Breast epithelium (tissue), 4 donors: ENCODE results near the gene DCLK1. TPM values are rescaled to one million over a fixed set of nuclear protein-coding genes. Genes with fewer than 3 reads are reported as not detected.

Source experiments
- DNase-seq, 2 donors: peaks; one replicate each; pipeline ENCODE4 v3.0.0-alpha.2; 2019; ENCODE audit warnings: low spot score in 2 of 2
- H3K27ac ChIP-seq, 2 donors: fragments of 200-600 bp; sonication (generic) in 1 of 2; one replicate each; pipeline ENCODE4 v1.5.1; 2016 to 2019; ENCODE audit warnings: mild to moderate bottlenecking in 1 of 2
- H3K27me3 ChIP-seq, 2 donors: fragments of 200-600 bp; sonication (generic) in 1 of 2; one replicate each; pipeline versions ENCODE4 v1.5.1 to v1.6.0; 2017 to 2019; ENCODE audit warnings: control low read depth in 1 of 2, mild to moderate bottlenecking in 1 of 2
- H3K36me3 ChIP-seq: fragments of 200-600 bp; one replicate; pipeline ENCODE4 v1.5.1; 2019
- H3K4me1 ChIP-seq, 2 donors: fragments of 200-600 bp; sonication (generic); one replicate each; pipeline ENCODE4 v1.5.1; 2016 to 2019; ENCODE audit warnings: control low read depth in 1 of 2
- H3K4me3 ChIP-seq, 3 donors: fragments of 200-600 bp; sonication (generic); 1 replicate in 2 of 3; 2 replicates in 1 of 3; pipeline ENCODE4 v1.5.1; 2016 to 2019; ENCODE audit warnings: mild to moderate bottlenecking in 3 of 3, moderate library complexity in 2 of 3
- H3K9me3 ChIP-seq, 2 donors: fragments of 200-600 bp; sonication (generic) in 1 of 2; one replicate each; pipeline ENCODE4 v1.5.1; 2016 to 2019; ENCODE audit warnings: control low read depth in 1 of 2
- POLR2A ChIP-seq: fragments of 450-650 bp; IDR thresholded peaks from one replicate; pipeline ENCODE4 v1.6.1; 2016; ENCODE audit warnings: antibody characterized with exemption, mild to moderate bottlenecking, moderate library complexity
- POLR2AphosphoS5 ChIP-seq, 3 donors: sonication (generic); formaldehyde crosslinking; IDR thresholded peaks; one replicate each; pipeline ENCODE4 v1.6.1; 2017; ENCODE audit warnings: antibody characterized with exemption in 3 of 3
- intact Hi-C: fragments of 100-400 bp; cut with DNase I; formaldehyde crosslinking; loops from one replicate; pipeline ENCODE4 v1.15.1; 2023; ENCODE audit warnings: low total_unique reads
- total RNA-seq, 3 donors: library from RNA; depleted of rRNA; stranded (reverse); fragments of >200 nt; gene quantifications; one replicate each; pipeline ENCODE4 v1.1.0, GENCODE V29; 2016
- TF ChIP-seq, protein P1 (sequence below), 3 donors: fragments of 450-650 bp; IDR thresholded peaks; one replicate each; pipeline ENCODE4 v1.5.1; 2016 to 2017; ENCODE audit warnings: antibody characterized with exemption in 3 of 3, mild to moderate bottlenecking in 3 of 3, moderate library complexity in 3 of 3

Gene DCLK1
- total RNA-seq, 3 donors from 2014 or later = 21.2 to 158 (median 28.2) TPM

DNA sequence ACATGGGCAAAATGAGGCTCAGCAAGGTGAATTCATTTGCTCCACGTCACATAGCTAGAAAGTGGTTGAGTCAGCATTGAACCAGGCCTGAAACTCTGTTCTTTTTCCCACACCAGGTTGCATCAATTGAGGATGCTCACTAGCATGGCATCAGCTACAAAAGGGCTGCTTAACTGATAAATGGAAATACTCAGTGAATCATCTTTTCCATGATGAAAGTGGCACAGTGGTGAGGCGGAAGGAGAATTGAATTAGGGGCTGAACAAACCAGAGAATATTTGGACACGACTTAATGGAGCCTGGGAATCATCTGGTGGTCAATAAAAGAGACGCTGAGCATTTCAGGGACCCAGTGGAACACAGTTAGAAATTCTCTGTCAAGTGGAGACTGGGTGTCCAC is 334.6 kb downstream of the DCLK1 start:
- Histone ChIP-seq H3K9me3 (no peaks in the 10 kb centered on the region), H3K27ac (peak overlapping the region in 1 of 2 donors; percentile 52), H3K4me3 (no peak overlapping the region), H3K4me1 (no peaks in the 10 kb centered on the region), H3K36me3 (no peaks in the 10 kb centered on the region), H3K27me3 (no peaks in the 10 kb centered on the region)
- intact Hi-C loops = no loop called here
- TF ChIP-seq, protein P1, sequence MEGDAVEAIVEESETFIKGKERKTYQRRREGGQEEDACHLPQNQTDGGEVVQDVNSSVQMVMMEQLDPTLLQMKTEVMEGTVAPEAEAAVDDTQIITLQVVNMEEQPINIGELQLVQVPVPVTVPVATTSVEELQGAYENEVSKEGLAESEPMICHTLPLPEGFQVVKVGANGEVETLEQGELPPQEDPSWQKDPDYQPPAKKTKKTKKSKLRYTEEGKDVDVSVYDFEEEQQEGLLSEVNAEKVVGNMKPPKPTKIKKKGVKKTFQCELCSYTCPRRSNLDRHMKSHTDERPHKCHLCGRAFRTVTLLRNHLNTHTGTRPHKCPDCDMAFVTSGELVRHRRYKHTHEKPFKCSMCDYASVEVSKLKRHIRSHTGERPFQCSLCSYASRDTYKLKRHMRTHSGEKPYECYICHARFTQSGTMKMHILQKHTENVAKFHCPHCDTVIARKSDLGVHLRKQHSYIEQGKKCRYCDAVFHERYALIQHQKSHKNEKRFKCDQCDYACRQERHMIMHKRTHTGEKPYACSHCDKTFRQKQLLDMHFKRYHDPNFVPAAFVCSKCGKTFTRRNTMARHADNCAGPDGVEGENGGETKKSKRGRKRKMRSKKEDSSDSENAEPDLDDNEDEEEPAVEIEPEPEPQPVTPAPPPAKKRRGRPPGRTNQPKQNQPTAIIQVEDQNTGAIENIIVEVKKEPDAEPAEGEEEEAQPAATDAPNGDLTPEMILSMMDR (IDR thresholded peaks at IDR 0.05) = no peak
- TF ChIP-seq POLR2AphosphoS5 (IDR thresholded peaks at IDR 0.05) (no peak), POLR2A (no peak)
- no peak for DNase-seq

DNA sequence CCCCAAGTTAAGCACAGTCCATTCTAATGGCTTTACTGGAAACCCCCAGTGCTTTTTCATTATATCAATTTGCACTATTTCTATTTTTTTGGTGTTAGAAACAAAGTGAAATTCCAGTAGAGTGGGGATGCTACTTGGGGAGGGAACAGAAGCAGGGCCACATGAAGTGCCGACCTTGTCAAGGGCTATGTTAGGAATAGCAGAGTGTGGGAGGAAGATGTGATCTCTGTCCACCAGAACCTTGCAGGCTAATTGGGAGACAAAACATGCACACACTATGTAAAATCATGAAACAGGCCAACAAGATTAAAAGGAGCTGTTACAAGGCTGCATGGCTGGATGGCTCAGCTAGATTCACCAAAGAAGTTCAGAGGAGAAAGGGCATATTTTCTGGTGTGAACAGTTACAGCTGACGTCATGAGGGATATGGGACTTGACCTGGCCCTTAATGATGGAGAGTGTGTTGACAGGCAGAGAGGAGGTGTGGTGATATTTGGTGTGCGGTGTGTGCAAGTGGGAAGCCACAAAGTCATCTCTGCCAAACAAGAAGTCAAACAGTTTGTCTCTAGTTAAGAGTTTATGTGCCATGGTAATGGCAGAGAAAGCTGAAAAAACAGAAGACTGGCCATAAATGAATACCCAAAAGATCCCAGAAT is 336.3 kb downstream of the DCLK1 start:
- DNase-seq = no peak
- no peaks in the 10 kb centered on the region for H3K9me3 ChIP-seq
- H3K4me1 ChIP-seq = no peaks in the 10 kb centered on the region
- TF ChIP-seq, protein P1 (IDR thresholded peaks at IDR 0.05) = no peak
- TF ChIP-seq POLR2A (no peak), POLR2AphosphoS5 (IDR thresholded peaks at IDR 0.05) (no peak)
- no peaks in the 10 kb centered on the region for H3K27me3 ChIP-seq
- H3K27ac ChIP-seq = peak overlapping the region in 1 of 2 donors; percentile 58
- H3K36me3 ChIP-seq = no peaks in the 10 kb centered on the region
- H3K4me3 ChIP-seq = no peak overlapping the region
- intact Hi-C loops = no loop called here

DNA sequence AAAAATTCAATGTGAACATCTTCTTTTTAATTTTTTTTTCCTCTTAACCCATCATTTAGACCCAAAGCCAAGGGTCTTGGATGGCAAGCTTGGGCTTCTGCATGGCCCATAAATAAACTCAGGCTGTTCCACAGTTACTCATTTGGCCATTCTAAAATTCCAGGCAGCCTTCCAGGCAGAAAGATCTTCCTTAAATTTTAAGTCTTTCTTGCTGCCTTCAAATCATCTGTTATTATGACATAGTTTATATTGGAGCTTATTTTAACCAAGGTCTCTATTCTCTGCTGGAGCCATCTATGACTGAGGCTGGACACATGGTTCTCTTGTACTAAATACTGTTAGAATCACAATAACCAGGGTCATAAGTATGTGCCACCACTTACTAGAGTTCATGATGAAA is 337.4 kb downstream of the DCLK1 start:
- H3K4me1 ChIP-seq = no peaks in the 10 kb centered on the region
- no peak overlapping the region for H3K4me3 ChIP-seq
- no peak for DNase-seq
- intact Hi-C loops = no loop called here
- no peaks in the 10 kb centered on the region for H3K36me3 ChIP-seq
- no peaks in the 10 kb centered on the region for H3K9me3 ChIP-seq
- H3K27me3 ChIP-seq = no peaks in the 10 kb centered on the region
- no peak for TF ChIP-seq POLR2A
- TF ChIP-seq, protein P1 (IDR thresholded peaks at IDR 0.05) = no peak
- TF ChIP-seq POLR2AphosphoS5 (IDR thresholded peaks at IDR 0.05) = no peak
- H3K27ac ChIP-seq = no peak overlapping the region

DNA sequence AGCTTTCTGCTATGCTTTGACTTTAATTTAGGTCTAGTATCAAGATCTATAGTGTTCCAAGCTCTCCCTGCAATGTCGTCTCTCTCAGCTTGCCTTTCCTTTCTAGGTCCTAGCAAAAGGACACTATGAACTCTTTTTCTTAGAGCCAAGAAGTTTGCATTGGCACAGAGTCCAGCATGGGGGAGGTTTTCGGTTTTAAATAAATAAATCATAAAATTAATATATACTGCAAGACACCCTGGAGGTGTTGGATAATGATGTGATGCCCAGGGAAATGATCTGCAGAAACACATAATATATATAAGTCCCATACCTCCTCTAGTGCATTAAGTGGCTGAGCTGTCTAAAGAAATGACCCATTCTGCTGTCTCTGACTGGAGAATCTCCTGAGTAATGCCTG is 338.3 kb downstream of the DCLK1 start:
- intact Hi-C loops = no loop called here
- Histone ChIP-seq H3K36me3 (no peaks in the 10 kb centered on the region), H3K4me3 (no peak overlapping the region), H3K27me3 (no peaks in the 10 kb centered on the region), H3K9me3 (no peaks in the 10 kb centered on the region), H3K4me1 (no peaks in the 10 kb centered on the region), H3K27ac (no peak overlapping the region)
- no peak for DNase-seq
- TF ChIP-seq, protein P1 (IDR thresholded peaks at IDR 0.05) = no peak
- TF ChIP-seq POLR2AphosphoS5 (IDR thresholded peaks at IDR 0.05) (no peak), POLR2A (no peak)

DNA sequence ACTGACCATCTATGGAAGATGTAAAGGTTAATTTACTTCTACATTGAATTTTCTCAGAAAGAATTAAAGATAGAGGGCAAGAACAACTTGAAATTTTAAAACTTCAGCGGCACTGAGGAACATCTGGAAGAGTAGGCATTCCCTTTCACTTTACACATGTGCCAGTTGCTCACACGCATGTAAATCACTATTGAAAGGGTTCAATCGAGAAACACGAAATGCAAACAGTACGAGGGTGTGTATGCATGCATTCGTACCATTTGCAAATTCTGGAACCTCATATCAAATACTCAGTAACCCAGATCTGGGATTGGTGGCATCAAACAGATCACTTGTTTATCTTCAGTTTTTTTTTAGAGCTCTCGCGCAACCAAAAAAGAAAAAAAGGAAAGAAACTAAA is 339.2 kb downstream of the DCLK1 start:
- Histone ChIP-seq H3K4me3 (no peak overlapping the region), H3K27ac (peak overlapping the region in 1 of 2 donors; percentile 59), H3K9me3 (no peaks in the 10 kb centered on the region), H3K4me1 (no peaks in the 10 kb centered on the region), H3K36me3 (no peaks in the 10 kb centered on the region), H3K27me3 (no peaks in the 10 kb centered on the region)
- TF ChIP-seq, protein P1 (IDR thresholded peaks at IDR 0.05) = no peak
- TF ChIP-seq POLR2AphosphoS5 (IDR thresholded peaks at IDR 0.05) = no peak
- no peak for TF ChIP-seq POLR2A
- intact Hi-C loops = no loop called here
- DNase-seq = no peak
